ENCODE results near the gene PSMC3IP.
"Not testable (repeated sequence)": the region's sequence is repeated elsewhere in the genome, so short reads cannot be mapped to it uniquely, and the experiment has no call there.

The PSMC3IP gene

DNA sequence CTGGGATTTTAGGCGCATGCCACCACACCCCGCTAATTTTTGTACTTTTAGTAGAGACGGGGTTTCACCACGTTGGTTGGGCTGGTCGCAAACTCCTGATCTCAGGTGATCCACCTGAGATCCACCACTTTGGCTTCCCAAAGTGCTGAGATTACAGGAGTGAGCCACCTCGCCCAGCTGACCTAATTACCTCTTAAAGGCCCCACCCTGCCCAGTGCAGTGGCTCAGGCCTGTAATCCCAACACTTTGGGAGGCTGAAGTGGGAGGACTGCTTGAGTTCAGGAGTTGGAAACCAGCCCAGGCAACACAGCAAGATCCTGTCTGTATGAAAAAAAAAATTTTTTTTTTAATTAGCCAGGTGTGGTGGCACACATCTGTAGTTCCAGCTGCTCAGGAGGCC is 18.5 kb downstream of the PSMC3IP start:
- DNase-seq, result no peak

- not testable (repeated sequence) for DNase-seq
These were observed 21.4 kb downstream of the PSMC3IP start for GRCh38 chr17:42555961-42556617.

DNA sequence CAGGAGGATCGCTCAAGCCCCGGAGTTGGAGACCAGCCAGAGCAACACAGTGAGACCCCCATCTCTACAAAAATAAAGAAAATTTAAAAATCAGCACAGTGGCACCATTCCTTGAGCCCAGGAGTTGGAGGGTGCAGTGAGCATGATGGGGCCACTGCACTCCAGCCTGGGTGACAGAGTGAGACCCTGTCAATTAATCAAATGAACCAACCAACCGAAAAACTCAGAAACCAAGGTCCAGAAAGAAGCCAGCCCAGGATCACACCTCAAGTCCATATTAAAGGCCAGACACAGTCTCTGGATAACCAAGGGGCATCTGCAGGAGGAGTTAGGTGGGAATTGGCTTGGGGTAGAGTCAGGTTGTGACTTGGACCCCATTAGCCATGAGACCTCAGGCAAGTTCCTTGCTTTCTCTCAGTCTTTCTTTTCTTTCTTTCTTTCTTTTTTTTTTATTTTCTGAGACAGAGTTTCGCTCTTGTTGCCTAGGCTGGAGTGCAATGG is 22.4 kb downstream of the PSMC3IP start:
- no peak for DNase-seq

GRCh38 chr17:42554250-42555121 is 23.0 kb downstream of the PSMC3IP start:
- peak; percentile 48 for DNase-seq

- no peak for DNase-seq
These were observed 23.7 kb downstream of the PSMC3IP start for GRCh38 chr17:42553866-42554249.

GRCh38 chr17:42553161-42553818 is 24.2 kb downstream of the PSMC3IP start:
- DNase-seq, result no peak

GRCh38 chr17:42552736-42553135 is 24.8 kb downstream of the PSMC3IP start, which contains the start of gene HSD17B1:
Gene HSD17B1 (plus strand): TSS chr17:42552923. CDS start chr17:42552934, 11 bp downstream.
- DNase-seq, result not testable (repeated sequence)

- no peak for DNase-seq
These were observed 28.4 kb downstream of the PSMC3IP start for GRCh38 chr17:42548993-42549755.

GRCh38 chr17:42548070-42548837 is 29.3 kb downstream of the PSMC3IP start:
- peak; percentile 75 for DNase-seq

DNA sequence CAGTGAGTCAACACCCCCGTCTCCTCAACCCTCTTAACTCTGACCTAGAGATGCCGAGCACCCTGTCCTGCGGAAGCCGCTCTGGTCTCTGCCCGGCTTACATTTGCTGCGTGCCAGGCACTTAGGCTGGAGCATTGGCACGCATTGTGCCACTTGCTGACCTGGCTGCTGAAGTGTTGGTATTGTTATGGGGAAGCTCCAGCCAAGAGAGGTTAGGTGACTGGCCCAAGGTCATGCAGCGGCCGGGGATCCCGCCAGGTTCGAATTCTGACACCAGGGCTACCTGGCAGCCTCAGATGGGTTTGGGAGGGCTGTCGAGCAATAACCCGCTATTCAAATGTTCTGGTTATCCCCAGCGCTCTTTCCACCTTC is 29.8 kb downstream of the PSMC3IP start:
- no peak for DNase-seq

DNA sequence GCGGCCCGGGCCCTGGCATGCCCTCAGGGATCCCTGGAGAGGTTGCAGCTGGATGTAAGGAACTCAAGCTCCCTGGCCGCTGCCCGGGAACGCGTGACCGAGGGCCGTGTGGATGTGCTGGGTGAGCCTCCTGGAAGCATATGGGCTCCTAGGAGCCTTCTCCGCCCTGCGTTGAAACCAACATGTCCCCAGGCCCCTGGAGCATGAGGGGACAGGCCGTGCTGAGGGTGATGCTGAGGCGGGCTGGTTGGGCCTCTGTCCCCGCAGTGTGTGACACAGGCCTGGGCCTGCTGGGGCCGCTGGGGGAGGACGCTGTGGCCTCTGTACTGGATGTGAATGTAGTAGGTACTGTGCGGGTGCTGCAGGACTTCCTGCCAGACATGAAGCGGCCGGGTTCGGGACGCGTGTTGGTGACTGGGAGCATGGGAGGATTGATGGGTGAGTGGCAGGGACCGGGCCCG is 30.5 kb downstream of the PSMC3IP start:
- no peak for DNase-seq

GRCh38 chr17:42545755-42546505 is 31.6 kb downstream of the PSMC3IP start:
- not testable (repeated sequence) for DNase-seq

GRCh38 chr17:42544874-42545283 is 32.6 kb downstream of the PSMC3IP start:
- no peak for DNase-seq

DNA sequence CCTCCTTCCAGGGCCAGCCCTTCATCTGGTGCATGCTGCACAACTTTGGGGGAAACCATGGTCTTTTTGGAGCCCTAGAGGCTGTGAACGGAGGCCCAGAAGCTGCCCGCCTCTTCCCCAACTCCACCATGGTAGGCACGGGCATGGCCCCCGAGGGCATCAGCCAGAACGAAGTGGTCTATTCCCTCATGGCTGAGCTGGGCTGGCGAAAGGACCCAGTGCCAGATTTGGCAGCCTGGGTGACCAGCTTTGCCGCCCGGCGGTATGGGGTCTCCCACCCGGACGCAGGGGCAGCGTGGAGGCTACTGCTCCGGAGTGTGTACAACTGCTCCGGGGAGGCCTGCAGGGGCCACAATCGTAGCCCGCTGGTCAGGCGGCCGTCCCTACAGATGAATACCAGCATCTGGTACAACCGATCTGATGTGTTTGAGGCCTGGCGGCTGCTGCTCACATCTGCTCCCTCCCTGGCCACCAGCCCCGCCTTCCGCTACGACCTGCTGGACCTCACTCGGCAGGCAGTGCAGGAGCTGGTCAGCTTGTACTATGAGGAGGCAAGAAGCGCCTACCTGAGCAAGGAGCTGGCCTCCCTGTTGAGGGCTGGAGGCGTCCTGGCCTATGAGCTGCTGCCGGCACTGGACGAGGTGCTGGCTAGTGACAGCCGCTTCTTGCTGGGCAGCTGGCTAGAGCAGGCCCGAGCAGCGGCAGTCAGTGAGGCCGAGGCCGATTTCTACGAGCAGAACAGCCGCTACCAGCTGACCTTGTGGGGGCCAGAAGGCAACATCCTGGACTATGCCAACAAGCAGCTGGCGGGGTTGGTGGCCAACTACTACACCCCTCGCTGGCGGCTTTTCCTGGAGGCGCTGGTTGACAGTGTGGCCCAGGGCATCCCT is 34.1 kb downstream of the PSMC3IP start:
- DNase-seq, result no peak

DNA sequence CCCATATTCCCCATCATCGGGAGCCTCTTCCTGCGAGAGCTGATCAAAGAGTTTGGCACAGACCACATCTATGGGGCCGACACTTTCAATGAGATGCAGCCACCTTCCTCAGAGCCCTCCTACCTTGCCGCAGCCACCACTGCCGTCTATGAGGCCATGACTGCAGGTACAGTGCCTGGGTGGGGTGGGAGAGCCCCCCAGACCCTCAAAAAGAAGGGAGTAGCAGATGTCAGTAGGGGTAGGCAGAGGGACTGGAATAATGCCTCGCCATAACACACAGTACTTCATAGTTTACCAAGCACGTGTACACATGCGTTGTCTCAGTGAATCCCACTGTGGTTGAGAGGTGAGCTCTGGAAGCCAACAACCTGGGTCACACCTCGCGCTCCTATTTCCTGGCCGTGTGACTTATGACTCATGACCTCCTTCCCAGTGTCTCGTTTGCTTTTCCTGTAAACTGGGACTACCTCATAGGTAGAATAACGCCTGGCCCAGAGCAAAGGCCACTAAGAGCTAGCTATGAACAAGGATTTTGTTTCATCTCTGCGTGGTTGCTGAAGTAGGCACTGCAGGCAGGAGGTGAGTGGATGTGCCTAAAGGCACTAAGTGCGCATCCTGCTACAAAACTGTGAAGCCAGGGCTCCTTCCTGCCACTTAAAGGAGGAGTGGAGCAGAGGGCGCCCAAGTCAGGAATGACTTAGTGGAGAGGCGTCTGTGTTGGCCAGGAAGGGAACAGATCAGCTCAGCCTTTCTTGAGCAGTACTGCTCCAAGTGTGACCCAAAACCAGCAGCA is 36.3 kb downstream of the PSMC3IP start:
- no peak for DNase-seq

GRCh38 chr17:42540558-42540957 is 37.0 kb downstream of the PSMC3IP start:
- not testable (repeated sequence) for DNase-seq

DNA sequence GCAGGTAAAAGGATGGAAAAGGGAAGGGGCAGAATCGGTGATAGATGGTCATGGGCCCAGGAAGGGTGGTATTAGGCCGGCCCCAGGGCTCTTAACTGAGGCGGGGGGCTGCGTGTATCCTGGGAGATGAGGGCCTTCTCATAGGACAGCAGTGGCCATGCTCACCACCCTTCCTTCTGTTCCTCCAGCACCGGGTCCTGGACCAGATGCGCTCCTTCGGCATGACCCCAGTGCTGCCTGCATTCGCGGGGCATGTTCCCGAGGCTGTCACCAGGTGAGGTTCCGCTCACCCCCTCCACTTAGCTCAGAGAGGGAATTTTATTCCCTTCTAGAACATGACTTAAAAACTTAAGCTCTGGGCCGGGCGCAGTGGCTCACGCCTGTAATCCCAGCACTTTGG is 39.0 kb downstream of the PSMC3IP start:
- DNase-seq, result no peak

GRCh38 chr17:42537826-42538451 is 39.6 kb downstream of the PSMC3IP start:
- DNase-seq, result no peak

All from activated T-cell treated with anti-CD3 and anti-CD28 coated beads for 4 hours (primary cell).